ENCODE measurements around the gene MRPL24.

DNA sequence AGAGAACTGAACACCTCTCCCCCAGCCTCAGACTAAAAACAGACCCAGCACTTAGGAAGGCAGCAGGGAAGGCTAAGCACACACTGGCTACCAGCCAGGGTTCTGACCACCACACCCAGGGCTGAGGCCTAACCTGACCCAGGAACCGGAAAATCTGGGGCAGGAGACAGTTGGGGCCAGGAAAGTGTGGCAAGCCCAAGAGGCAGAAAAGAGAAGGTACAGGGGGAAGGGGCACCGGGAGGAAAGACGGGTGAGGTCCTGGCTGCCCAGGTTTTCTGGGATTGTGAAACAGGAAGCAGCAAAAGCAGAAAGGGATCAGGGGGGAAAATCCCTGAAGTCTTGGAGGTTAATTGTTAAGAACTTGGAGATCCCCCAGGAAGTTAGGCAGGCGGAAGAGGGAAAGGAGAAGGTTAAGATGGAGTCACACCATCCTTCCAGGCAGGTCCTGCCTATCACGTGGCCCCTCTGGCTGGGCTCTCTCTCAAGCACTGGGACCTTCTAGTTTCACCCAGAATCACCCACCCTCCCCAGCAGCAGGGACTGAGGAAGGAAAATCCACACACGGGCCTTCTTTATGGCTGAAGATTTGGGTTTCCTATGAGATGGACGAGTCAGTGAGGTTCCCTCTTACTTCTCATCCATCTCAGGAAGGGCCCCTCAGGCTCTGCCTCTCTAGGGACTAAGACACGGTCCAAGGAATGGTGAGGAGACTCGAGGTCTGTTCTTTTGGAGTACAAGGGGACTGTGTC lies 8.0 kb upstream of the MRPL24 start:
- TF ChIP-seq CTCF (IDR thresholded peaks at IDR 0.05; ENCODE audit: low read length) (no peak), EZH2 (optimal IDR thresholded peaks at IDR 0.05; ENCODE audit: low read depth, low read length) (no peak)

All from MM.1S (cell line).